ENCODE measurements around the gene VPS41.

DNA sequence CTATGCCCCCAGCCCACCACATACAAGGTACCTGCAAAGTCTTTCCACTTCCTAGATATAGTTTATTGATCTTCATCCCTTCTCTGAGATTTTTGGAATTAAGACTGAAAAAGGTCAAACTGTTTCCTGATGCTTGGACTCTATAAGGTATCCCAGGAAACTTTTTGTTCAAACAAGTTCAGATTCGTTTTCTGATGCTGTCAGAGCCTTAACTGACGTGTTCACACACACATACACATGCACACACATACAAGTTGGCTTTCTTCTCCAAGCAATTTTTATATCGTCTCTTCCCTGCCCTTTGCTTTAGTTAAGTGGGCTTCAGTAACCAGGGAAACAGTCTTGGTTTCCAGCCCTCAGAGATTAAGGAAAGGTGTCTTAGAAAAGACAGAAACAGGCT is 11.7 kb upstream of the VPS41 start:
- TF ChIP-seq POLR2A (IDR thresholded peaks at IDR 0.05; ENCODE audit: low read length), result no peak
- no peak for TF ChIP-seq GATA1 (IDR thresholded peaks at IDR 0.05; ENCODE audit: low read depth, low read length)

All from erythroblast (primary cell).